ENCODE data around the gene UTP11. TPM values are rescaled to one million over a fixed set of nuclear protein-coding genes. Genes with fewer than 3 reads are reported as not detected.

Gene UTP11
- polyA plus RNA-seq, 1 experiment: 18.3 TPM

DNA sequence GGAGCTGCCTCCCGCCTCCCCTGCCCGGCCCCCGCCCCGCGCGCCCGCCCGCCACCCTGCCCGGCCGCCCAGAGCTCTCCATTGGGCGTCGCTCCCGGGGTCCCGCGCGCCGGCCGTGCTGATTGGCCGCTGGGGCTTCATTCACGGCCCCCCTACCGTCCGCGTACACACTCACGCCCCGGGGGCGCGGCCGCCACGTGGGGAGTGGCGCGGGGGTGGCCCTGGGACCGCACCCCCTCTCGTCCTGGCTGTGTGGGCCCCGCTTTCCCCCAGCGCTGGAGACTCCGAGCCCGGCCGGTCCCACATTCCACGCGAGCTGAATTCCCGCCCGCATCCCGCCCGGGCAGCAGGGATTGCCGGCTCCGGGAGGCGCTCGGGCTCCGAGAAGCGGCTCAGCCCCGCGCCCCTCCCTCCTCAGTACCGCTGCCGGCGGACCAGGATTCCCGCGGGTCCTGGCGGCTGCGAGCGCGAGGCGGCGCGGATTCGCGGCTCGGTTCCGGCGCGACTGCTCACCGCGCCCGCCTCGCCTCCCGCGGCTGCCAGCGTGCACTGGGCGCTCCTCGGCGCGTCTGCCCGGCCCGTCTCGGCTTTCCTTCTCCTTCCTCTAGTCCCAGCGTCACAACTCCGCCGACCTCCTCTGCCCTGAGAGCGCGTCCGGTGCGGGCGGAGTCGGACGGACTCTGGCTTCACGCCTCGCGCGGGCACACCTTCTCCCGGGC is 34.5 kb downstream of the UTP11 start:
- Histone ChIP-seq H3K27me3 (ENCODE audit: control insufficient read depth, insufficient read depth, low read length) (peaks cover 44% of the 10 kb centered on the region), H3K36me3 (ENCODE audit: control insufficient read depth, insufficient read depth, low read length) (no peaks in the 10 kb centered on the region), H3K4me3 (ENCODE audit: low read depth, low read length) (peak overlapping the region; percentile 49)
- DNase-seq (ENCODE audit: low read depth): peak; percentile 13
- ChIA-PET POLR2A (no interaction called here), CTCF (interaction anchor here (1.5 kb wide), 1 partner anchor 17 kb away, joined by 3 read pairs; no protein-coding TSS in a partner anchor)
- TF ChIP-seq, protein P1, sequence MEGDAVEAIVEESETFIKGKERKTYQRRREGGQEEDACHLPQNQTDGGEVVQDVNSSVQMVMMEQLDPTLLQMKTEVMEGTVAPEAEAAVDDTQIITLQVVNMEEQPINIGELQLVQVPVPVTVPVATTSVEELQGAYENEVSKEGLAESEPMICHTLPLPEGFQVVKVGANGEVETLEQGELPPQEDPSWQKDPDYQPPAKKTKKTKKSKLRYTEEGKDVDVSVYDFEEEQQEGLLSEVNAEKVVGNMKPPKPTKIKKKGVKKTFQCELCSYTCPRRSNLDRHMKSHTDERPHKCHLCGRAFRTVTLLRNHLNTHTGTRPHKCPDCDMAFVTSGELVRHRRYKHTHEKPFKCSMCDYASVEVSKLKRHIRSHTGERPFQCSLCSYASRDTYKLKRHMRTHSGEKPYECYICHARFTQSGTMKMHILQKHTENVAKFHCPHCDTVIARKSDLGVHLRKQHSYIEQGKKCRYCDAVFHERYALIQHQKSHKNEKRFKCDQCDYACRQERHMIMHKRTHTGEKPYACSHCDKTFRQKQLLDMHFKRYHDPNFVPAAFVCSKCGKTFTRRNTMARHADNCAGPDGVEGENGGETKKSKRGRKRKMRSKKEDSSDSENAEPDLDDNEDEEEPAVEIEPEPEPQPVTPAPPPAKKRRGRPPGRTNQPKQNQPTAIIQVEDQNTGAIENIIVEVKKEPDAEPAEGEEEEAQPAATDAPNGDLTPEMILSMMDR (IDR thresholded peaks at IDR 0.05; ENCODE audit: insufficient read depth, low read depth, low read length): no peak

DNA sequence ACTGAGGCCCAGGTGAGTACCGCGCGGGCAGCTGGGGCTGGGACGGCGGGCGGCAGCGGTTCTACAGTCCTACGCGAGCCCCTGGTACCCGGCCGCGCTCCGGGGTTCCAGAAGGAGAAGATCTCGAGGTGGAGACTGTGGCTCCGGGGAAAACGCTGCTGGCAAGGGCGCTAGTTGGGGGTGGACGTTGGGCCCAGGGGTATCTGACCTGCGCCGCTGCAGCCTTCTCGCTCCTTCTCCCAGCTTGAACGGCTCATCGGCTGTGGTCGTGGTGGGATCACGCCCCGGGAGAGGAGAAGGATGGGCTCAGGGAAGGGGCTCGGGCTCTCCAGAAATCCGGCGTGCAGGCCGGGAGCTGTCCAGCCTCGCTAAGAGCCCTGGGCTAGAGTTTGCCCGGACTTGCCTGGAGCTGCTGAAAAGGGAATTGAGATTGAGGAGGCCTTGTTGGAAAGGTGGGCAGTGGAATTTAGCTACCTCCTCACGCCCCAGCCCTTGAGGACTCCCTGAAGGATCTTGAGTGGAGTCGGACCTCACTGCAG is 35.1 kb downstream of the UTP11 start:
- H3K36me3 ChIP-seq (ENCODE audit: control insufficient read depth, insufficient read depth, low read length): no peaks in the 10 kb centered on the region
- ChIA-PET CTCF (interaction anchor here (0.9 to 1.5 kb wide), 3 partner anchors 10 to 23 kb away, joined by 3 read pairs; no protein-coding TSS in a partner anchor), POLR2A (no interaction called here)
- DNase-seq (ENCODE audit: low read depth): no peak
- H3K27me3 ChIP-seq (ENCODE audit: control insufficient read depth, insufficient read depth, low read length): peaks cover 38% of the 10 kb centered on the region
- TF ChIP-seq, protein P1 (IDR thresholded peaks at IDR 0.05; ENCODE audit: insufficient read depth, low read depth, low read length): no peak
- H3K4me3 ChIP-seq (ENCODE audit: low read depth, low read length): peak overlapping the region; percentile 49

DNA sequence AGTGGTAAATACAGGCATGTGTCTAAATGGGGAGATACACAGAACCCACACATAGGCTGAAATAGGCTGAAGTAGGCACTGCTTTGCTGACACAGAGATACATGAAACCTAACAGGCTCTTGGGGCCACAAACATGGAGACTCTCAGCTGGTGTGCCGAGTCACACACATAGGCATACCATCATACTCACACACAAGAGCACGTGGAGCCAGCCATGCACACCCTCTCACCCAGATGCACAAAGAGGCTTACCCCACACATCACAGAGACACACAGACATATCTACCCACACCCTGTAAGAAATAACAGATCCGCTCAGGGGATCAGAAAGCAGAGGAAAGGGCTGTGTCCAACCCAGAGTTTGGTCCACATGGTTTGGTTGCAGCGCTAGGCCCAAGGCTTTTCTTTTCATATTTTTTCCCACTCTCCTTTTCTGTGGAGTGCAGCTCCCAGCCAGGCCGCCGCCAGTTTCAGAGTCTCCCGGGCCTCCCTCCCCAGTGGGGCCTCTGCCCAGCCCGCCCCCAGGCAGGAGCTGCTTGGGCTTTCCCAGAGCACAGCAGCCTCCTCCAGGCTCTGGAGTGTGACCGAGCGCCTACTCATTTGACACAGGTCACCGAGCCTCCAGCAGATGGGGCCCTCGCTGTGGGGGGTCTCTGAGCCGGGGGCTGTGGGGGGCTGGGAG is 38.0 kb downstream of the UTP11 start:
- ChIA-PET CTCF (no interaction called here), POLR2A (no interaction called here)
- no peak for DNase-seq (ENCODE audit: low read depth)
- Histone ChIP-seq H3K4me3 (ENCODE audit: low read depth, low read length) (no peak overlapping the region), H3K27me3 (ENCODE audit: control insufficient read depth, insufficient read depth, low read length) (peaks cover 25% of the 10 kb centered on the region), H3K36me3 (ENCODE audit: control insufficient read depth, insufficient read depth, low read length) (no peaks in the 10 kb centered on the region)
- TF ChIP-seq, protein P1 (IDR thresholded peaks at IDR 0.05; ENCODE audit: insufficient read depth, low read depth, low read length): no peak

DNA sequence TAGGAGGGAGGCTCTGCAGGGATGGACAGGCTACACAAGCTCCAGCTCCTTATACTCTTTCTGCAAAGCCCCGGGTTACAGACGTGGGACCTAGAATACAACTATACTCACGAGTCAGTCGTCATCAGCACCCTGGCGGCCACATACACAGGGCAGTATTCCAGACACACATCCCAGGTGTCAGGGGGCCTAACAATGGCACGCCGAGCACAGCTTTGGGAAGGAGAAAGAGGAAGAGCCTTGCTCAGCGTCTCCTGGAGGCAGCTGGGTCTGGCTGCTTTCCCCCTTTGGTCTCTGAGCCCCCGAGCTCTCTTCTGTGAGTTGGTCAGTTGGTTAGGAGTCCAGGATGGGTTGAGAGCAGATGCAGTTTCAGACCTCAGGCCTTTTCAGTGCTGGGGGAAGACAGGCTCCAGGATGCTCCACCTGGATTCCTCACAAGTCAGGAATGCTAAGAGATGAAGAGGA is 38.6 kb downstream of the UTP11 start:
- POLR2A ChIA-PET: no interaction called here
- DNase-seq (ENCODE audit: low read depth): no peak
- Histone ChIP-seq H3K4me3 (ENCODE audit: low read depth, low read length) (no peak overlapping the region), H3K36me3 (ENCODE audit: control insufficient read depth, insufficient read depth, low read length) (no peaks in the 10 kb centered on the region), H3K27me3 (ENCODE audit: control insufficient read depth, insufficient read depth, low read length) (peaks cover 22% of the 10 kb centered on the region)
- CTCF ChIA-PET: no interaction called here
- TF ChIP-seq, protein P1 (IDR thresholded peaks at IDR 0.05; ENCODE audit: insufficient read depth, low read depth, low read length): no peak

DNA sequence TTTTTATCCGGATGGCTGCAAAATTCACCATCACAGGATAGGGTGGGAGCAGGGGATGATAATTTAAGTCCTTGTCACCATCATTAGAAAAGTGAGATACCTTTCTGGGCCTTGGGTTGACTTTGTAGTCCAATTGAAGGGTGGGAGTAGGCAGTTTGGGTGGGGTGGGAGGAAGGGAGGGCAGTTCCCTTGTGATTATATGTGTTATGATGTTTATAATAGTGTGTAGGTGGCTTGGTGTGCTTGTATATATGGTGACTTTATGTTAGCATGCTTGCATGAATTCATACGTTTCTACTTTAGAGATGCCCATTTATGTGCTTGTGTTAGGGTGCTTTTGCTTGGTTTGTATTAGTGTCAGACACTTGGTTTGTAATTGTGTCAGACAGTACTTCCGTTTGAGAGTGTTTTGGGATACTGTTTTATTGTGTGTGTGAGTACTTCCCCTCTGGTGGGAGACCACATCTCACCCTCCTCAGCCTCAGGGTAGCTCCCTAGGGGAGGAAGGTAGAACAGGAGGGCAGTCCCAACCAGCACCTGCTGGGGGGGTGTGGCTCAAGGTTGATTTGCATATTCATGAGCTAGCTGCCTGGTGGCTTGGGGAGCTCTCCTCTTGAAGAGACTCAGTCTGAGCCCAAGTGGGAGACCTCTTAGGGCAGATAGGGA is 40.3 kb downstream of the UTP11 start:
- ChIA-PET CTCF (interaction anchor here (1.5 kb wide), 1 partner anchor 15 kb away, joined by 7 read pairs; no protein-coding TSS in a partner anchor), POLR2A (no interaction called here)
- Histone ChIP-seq H3K4me3 (ENCODE audit: low read depth, low read length) (no peak overlapping the region), H3K27me3 (ENCODE audit: control insufficient read depth, insufficient read depth, low read length) (peaks cover 21% of the 10 kb centered on the region), H3K36me3 (ENCODE audit: control insufficient read depth, insufficient read depth, low read length) (no peaks in the 10 kb centered on the region)
- TF ChIP-seq, protein P1 (IDR thresholded peaks at IDR 0.05; ENCODE audit: insufficient read depth, low read depth, low read length): no peak
- no peak for DNase-seq (ENCODE audit: low read depth)
